ENCODE results near the gene HYOU1. TPM values are rescaled to one million over a fixed set of nuclear protein-coding genes. Genes with fewer than 3 reads are reported as not detected.

HYOU1 gene
- total and polyA plus RNA-seq, 2 experiments from 2014 or later = 103 to 125 TPM

DNA sequence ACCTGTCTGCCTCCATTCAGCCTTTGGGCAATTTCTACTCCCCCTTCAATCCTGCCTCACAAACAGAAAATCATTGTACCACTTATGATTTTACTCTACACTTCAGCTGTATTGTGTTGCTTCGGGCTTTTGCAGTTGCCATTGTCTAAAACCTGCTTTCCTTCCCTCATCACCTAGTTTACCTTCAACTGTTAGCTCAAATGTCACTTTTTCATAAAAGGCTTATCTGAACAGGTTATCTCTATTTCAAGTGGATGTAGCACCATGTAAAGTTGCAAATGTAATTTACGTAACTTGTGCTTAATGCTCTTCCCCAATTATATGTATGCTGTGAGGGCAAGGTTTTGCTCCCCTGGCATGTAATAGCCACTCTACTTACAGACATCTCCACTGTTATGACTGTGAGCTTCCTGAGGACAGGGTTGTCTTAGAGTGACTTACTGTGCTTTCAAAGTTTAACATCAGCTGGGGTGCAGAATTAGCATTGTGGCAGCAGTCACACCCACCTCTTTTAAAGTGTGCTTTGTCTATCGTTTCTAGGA lies 44.3 kb downstream of the HYOU1 start:
- Histone ChIP-seq H3K9me3 (ENCODE audit: low read depth) (no peaks in the 10 kb centered on the region), H3K4me1 (ENCODE audit: low read depth) (peaks cover 8% of the 10 kb centered on the region), H3K27me3 (no peaks in the 10 kb centered on the region), H3K4me3 (no peak overlapping the region), H3K36me3 (peaks cover 42% of the 10 kb centered on the region), H3K27ac (no peak overlapping the region)
- DNase-seq (ENCODE audit: low read depth in 1 of 2, low spot score in 1 of 2) = no peak
- TF ChIP-seq, protein P1, sequence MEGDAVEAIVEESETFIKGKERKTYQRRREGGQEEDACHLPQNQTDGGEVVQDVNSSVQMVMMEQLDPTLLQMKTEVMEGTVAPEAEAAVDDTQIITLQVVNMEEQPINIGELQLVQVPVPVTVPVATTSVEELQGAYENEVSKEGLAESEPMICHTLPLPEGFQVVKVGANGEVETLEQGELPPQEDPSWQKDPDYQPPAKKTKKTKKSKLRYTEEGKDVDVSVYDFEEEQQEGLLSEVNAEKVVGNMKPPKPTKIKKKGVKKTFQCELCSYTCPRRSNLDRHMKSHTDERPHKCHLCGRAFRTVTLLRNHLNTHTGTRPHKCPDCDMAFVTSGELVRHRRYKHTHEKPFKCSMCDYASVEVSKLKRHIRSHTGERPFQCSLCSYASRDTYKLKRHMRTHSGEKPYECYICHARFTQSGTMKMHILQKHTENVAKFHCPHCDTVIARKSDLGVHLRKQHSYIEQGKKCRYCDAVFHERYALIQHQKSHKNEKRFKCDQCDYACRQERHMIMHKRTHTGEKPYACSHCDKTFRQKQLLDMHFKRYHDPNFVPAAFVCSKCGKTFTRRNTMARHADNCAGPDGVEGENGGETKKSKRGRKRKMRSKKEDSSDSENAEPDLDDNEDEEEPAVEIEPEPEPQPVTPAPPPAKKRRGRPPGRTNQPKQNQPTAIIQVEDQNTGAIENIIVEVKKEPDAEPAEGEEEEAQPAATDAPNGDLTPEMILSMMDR (IDR thresholded peaks at IDR 0.05; ENCODE audit: low read depth, low read length) = no peak

GRCh38 chr11:119011476-119012053 lies 45.4 kb downstream of the HYOU1 start:
- Histone ChIP-seq H3K4me1 (ENCODE audit: low read depth) (peaks cover under 1% of the 10 kb centered on the region), H3K27me3 (no peaks in the 10 kb centered on the region), H3K27ac (no peak overlapping the region), H3K9me3 (ENCODE audit: low read depth) (no peaks in the 10 kb centered on the region), H3K36me3 (peaks cover 43% of the 10 kb centered on the region), H3K4me3 (no peak overlapping the region)
- TF ChIP-seq, protein P1 (IDR thresholded peaks at IDR 0.05; ENCODE audit: low read depth, low read length) = no peak
- no peak for DNase-seq (ENCODE audit: low read depth in 1 of 2, low spot score in 1 of 2)

GRCh38 chr11:119006656-119007055 lies 50.3 kb downstream of the HYOU1 start:
- H3K27me3 ChIP-seq = no peaks in the 10 kb centered on the region
- no peaks in the 10 kb centered on the region for H3K9me3 ChIP-seq (ENCODE audit: low read depth)
- TF ChIP-seq, protein P1 (IDR thresholded peaks at IDR 0.05; ENCODE audit: low read depth, low read length) = no peak
- H3K27ac ChIP-seq = no peak overlapping the region
- H3K4me1 ChIP-seq (ENCODE audit: low read depth) = no peaks in the 10 kb centered on the region
- H3K4me3 ChIP-seq = no peak overlapping the region
- H3K36me3 ChIP-seq = peaks cover 15% of the 10 kb centered on the region
- no peak for DNase-seq (ENCODE audit: low read depth in 1 of 2, low spot score in 1 of 2)

GRCh38 chr11:119000906-119001305 lies 56.1 kb downstream of the HYOU1 start:
- no peak overlapping the region for H3K27ac ChIP-seq
- no peaks in the 10 kb centered on the region for H3K4me1 ChIP-seq (ENCODE audit: low read depth)
- no peak overlapping the region for H3K4me3 ChIP-seq
- TF ChIP-seq, protein P1 (IDR thresholded peaks at IDR 0.05; ENCODE audit: low read depth, low read length) = no peak
- H3K36me3 ChIP-seq = peaks cover 24% of the 10 kb centered on the region
- DNase-seq (ENCODE audit: low read depth in 1 of 2, low spot score in 1 of 2) = no peak
- H3K9me3 ChIP-seq (ENCODE audit: low read depth) = no peaks in the 10 kb centered on the region
- no peaks in the 10 kb centered on the region for H3K27me3 ChIP-seq

GRCh38 chr11:118998822-118999221 lies 58.2 kb downstream of the HYOU1 start:
- TF ChIP-seq, protein P1 (IDR thresholded peaks at IDR 0.05; ENCODE audit: low read depth, low read length) = no peak
- Histone ChIP-seq H3K4me3 (peak overlapping the region; percentile 59), H3K4me1 (ENCODE audit: low read depth) (no peaks in the 10 kb centered on the region), H3K27me3 (no peaks in the 10 kb centered on the region), H3K27ac (no peak overlapping the region), H3K36me3 (peaks cover 21% of the 10 kb centered on the region), H3K9me3 (ENCODE audit: low read depth) (no peaks in the 10 kb centered on the region)
- peak in 1 of 2 donors; percentile 65 for DNase-seq (ENCODE audit: low read depth in 1 of 2, low spot score in 1 of 2)
